Thymus (tissue), 11 donors: Measurements from ENCODE around the gene HNRNPC. TPM values are rescaled to one million over a fixed set of nuclear protein-coding genes. Genes with fewer than 3 reads are reported as not detected.
A peak's percentile ranks its signal among the peaks of the same experiment; 100 is the strongest.

Experiments
- DNase-seq, 9 donors: peaks; one replicate each; pipeline ENCODE4 v3.0.0-alpha.2; 2013; ENCODE audit warnings: low spot score in 9 of 9, low read depth in 6 of 9, missing footprints in 1 of 9
- H3K27ac ChIP-seq, 2 donors: one replicate each; pipeline ENCODE4 v1.5.1; 2013; ENCODE audit warnings: control low read depth in 1 of 2, low read depth in 1 of 2, low read length in 1 of 2, mild to moderate bottlenecking in 1 of 2, moderate library complexity in 1 of 2
- H3K27me3 ChIP-seq, 2 donors: one replicate each; pipeline ENCODE4 v1.5.1; 2013; ENCODE audit warnings: low read length in 1 of 2; ENCODE audit not compliant: control insufficient read depth in 2 of 2, insufficient read depth in 1 of 2
- H3K36me3 ChIP-seq, 2 donors: one replicate each; pipeline ENCODE4 v1.5.1; 2013; ENCODE audit warnings: low read length in 1 of 2, mild to moderate bottlenecking in 1 of 2, moderate library complexity in 1 of 2; ENCODE audit not compliant: control insufficient read depth in 2 of 2, insufficient read depth in 2 of 2
- H3K4me1 ChIP-seq, 2 donors: one replicate each; pipeline ENCODE4 v1.5.1; 2013; ENCODE audit warnings: low read length in 2 of 2; ENCODE audit not compliant: control insufficient read depth in 2 of 2, insufficient read depth in 2 of 2
- H3K4me3 ChIP-seq, 2 donors: one replicate each; pipeline ENCODE4 v1.5.1; 2013; ENCODE audit warnings: low read length in 2 of 2, control low read depth in 1 of 2, mild to moderate bottlenecking in 1 of 2
- H3K9me3 ChIP-seq, 2 donors: one replicate each; pipeline ENCODE4 v1.5.1; 2013; ENCODE audit warnings: low read length in 1 of 2, mild to moderate bottlenecking in 1 of 2; ENCODE audit not compliant: control insufficient read depth in 2 of 2, insufficient read depth in 1 of 2
- WGBS: extraction: QIAGEN DNeasy Blood & Tissue Kit; methylation state at CpG from one replicate; pipeline ENCODE4 v1.1.7; 2013; 5-methylcytosine and 5-hydroxymethylcytosine counted together
- polyA plus RNA-seq: library from polyadenylated mRNA; stranded (reverse); fragments of 200-250 nt; gene quantifications from one replicate; pipeline ENCODE4 v1.2.3, GENCODE V29; 2013
- total RNA-seq: library from RNA; stranded (reverse); fragments of 120-200 nt; gene quantifications from one replicate; pipeline ENCODE4 v1.2.4, GENCODE V29; 2013
- donor health status: healthy.

The HNRNPC gene
- total and polyA plus RNA-seq, 2 donors: 909 to 968 TPM

DNA sequence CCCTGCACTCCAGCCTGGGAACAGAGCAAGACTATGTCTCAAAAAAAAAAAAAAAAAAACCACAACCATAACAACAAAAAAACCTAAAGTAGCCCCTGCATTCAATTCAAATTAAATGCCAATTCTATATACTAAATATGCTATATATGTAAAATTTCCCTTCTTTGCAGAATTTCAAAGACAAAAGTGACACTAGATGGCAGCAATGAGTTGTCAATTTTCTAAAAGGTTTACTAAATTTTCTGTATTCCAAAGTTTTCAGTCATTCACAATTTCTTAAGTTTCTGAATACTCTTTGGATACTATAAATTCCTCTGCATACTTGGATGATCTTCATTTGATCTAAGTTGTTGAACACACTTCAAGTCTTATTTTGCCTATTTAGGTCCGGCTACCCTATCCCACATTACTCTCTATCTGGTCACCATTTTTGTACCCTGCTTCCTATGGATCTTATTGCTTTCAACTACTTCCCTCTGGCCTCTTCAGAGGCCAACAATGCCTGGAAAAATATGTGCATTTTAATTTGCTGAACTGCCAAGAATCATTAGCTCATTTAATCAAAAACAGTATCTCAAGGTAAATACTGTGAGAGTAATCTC is 27.9 kb downstream of the HNRNPC start:
- WGBS: 99% methylated on average over 1 of the region's 1 CpG
- Histone ChIP-seq H3K4me3 (no peak overlapping the region), H3K4me1 (no peaks in the 10 kb centered on the region), H3K9me3 (no peaks in the 10 kb centered on the region), H3K27me3 (no peaks in the 10 kb centered on the region), H3K27ac (no peak overlapping the region), H3K36me3 (peaks cover 20 to 81% of the 10 kb centered on the region in 2 donors)
- DNase-seq: peak in 6 of 9 donors; percentile 24 to 63 (median 36)

GRCh38 chr14:21240417-21240816 is 28.8 kb downstream of the HNRNPC start:
- Histone ChIP-seq H3K4me3 (no peak overlapping the region), H3K27me3 (no peaks in the 10 kb centered on the region), H3K4me1 (no peaks in the 10 kb centered on the region), H3K36me3 (peaks cover 15 to 79% of the 10 kb centered on the region in 2 donors), H3K27ac (no peak overlapping the region), H3K9me3 (no peaks in the 10 kb centered on the region)
- WGBS: 97% methylated on average over 2 of the region's 2 CpGs
- DNase-seq: no peak

GRCh38 chr14:21238823-21239518 is 30.3 kb downstream of the HNRNPC start:
- H3K36me3 ChIP-seq: peaks cover 9 to 80% of the 10 kb centered on the region in 2 donors

GRCh38 chr14:21236948-21237797 is 32.1 kb downstream of the HNRNPC start:
- H3K4me1 ChIP-seq: no peaks in the 10 kb centered on the region

More at GRCh38 chr14:21238823-21239518, 30.3 kb downstream of the HNRNPC start:
- no peak for DNase-seq
- Histone ChIP-seq H3K9me3 (no peaks in the 10 kb centered on the region), H3K27ac (no peak overlapping the region), H3K4me1 (no peaks in the 10 kb centered on the region), H3K27me3 (no peaks in the 10 kb centered on the region), H3K4me3 (no peak overlapping the region)
- 99% methylated on average over 11 of the region's 11 CpGs for WGBS

GRCh38 chr14:21234112-21234511 is 35.1 kb downstream of the HNRNPC start:
- H3K36me3 ChIP-seq: peaks cover 30 to 89% of the 10 kb centered on the region in 2 donors
- peaks cover 0 to 8% of the 10 kb centered on the region in 2 donors for H3K4me1 ChIP-seq
- H3K27ac ChIP-seq: no peak overlapping the region
- no peaks in the 10 kb centered on the region for H3K9me3 ChIP-seq
- no peak for DNase-seq
- no peaks in the 10 kb centered on the region for H3K27me3 ChIP-seq
- 99% methylated on average over 5 of the region's 5 CpGs for whole genome bisulfite sequencing
- no peak overlapping the region for H3K4me3 ChIP-seq

More at GRCh38 chr14:21236948-21237797, 32.1 kb downstream of the HNRNPC start:
- Histone ChIP-seq H3K27ac (no peak overlapping the region), H3K9me3 (no peaks in the 10 kb centered on the region), H3K27me3 (no peaks in the 10 kb centered on the region), H3K36me3 (peaks cover 14 to 78% of the 10 kb centered on the region in 2 donors), H3K4me3 (no peak overlapping the region)
- 85% methylated on average over 6 of the region's 6 CpGs for WGBS
- no peak for DNase-seq

GRCh38 chr14:21233457-21234076 is 35.7 kb downstream of the HNRNPC start:
- Histone ChIP-seq H3K9me3 (no peaks in the 10 kb centered on the region), H3K27ac (no peak overlapping the region), H3K4me3 (no peak overlapping the region), H3K36me3 (peaks cover 31 to 89% of the 10 kb centered on the region in 2 donors), H3K27me3 (no peaks in the 10 kb centered on the region), H3K4me1 (peaks cover 0 to 8% of the 10 kb centered on the region in 2 donors)
- 84% methylated on average over 8 of the region's 8 CpGs for WGBS
- DNase-seq: no peak

- H3K27ac ChIP-seq: peak overlapping the region in 1 of 2 donors; percentile 42
- no peak for DNase-seq
- peaks cover 50 to 93% of the 10 kb centered on the region in 2 donors for H3K36me3 ChIP-seq
- no peak overlapping the region for H3K4me3 ChIP-seq
- peaks cover 0 to 8% of the 10 kb centered on the region in 2 donors for H3K4me1 ChIP-seq
- WGBS: 94% methylated on average over 14 of the region's 14 CpGs
- H3K9me3 ChIP-seq: no peaks in the 10 kb centered on the region
- no peaks in the 10 kb centered on the region for H3K27me3 ChIP-seq
Measured at GRCh38 chr14:21231020-21231652, 38.1 kb downstream of the HNRNPC start.

DNA sequence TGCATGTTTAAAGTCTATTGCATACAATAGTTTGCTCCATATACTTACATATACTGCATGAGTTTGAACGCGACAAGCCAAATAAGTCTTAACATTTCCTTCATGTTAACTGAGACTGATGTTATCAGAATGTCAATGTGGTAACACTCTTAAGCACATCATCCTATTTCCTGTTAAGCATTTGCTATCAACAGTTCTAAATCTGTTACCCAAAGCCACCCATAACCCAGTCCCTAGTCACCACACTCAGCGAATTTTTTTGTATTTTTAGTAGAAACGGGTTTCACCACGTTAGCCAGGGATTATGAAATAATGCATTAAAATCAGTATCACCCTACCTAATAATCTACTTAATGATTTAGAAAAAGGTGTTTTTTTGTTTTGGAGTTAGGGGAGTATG is 39.4 kb downstream of the HNRNPC start:
- H3K27ac ChIP-seq: peak overlapping the region in 1 of 2 donors; percentile 0
- peaks cover 56 to 98% of the 10 kb centered on the region in 2 donors for H3K36me3 ChIP-seq
- WGBS: 65% methylated on average over 5 of the region's 5 CpGs
- peak in 7 of 9 donors; percentile 21 to 73 (median 42) for DNase-seq
- H3K27me3 ChIP-seq: no peaks in the 10 kb centered on the region
- peaks cover 0 to 8% of the 10 kb centered on the region in 2 donors for H3K4me1 ChIP-seq
- H3K4me3 ChIP-seq: no peak overlapping the region
- no peaks in the 10 kb centered on the region for H3K9me3 ChIP-seq
